ENCODE results near the gene MOB3B.
A peak's percentile ranks its signal among the peaks of the same experiment; 100 is the strongest.

Gene MOB3B

DNA sequence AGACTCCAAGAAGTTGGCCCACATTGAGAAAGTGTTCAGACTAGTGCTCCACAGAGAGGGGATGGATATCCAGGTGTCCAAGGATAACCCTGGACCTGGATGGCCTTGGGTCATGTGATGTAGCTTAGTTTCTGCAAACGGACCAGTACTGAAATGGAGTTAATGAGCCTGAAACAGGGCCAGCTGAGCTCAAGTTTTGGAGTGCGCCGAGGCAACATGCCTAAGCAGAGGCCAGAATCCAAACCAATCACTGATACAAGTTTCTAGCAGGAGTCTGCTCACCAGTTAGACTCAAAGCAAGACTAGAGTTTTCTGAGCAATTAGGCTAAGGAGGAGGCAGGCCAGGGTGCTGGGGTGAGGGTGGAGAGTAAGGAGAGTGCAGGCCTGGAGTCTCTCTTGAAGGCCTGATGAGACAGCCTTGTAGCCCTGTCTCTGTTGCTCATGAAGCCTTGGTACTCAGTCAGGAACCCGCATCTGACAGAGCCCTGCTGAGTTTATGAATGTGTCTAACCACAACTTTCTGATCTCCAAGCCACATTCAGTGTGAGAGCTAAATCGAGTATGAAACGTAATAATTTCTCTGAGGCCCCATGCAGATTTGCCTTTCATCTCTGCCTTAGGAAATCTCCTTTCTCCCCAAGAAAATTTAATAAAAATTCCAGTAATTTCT lies 163.8 kb downstream of the MOB3B start:
- H2BK15ac ChIP-seq (ENCODE audit: low read length): no peak overlapping the region
- no peaks in the 10 kb centered on the region for H3K79me1 ChIP-seq (ENCODE audit: low read depth, low read length)
- H3K4me2 ChIP-seq (ENCODE audit: insufficient read depth, low read length, poor library complexity, severe bottlenecking): no peak overlapping the region
- H3K4me1 ChIP-seq (ENCODE audit: control insufficient read depth in 2 of 2, insufficient read depth in 1 of 2, low read depth in 1 of 2, low read length in 2 of 2): peaks cover 13 to 22% of the 10 kb centered on the region in 2 donors
- no peaks in the 10 kb centered on the region for H3K9me3 ChIP-seq (replicated peaks in 1 of 2; ENCODE audit: control insufficient read depth in 2 of 2, insufficient read depth in 1 of 2, low read depth in 1 of 2, low read length in 2 of 2)
- no peaks in the 10 kb centered on the region for H3K27me3 ChIP-seq (ENCODE audit: control insufficient read depth in 3 of 3, insufficient read depth in 3 of 3, low read depth in 1 of 3, low read length in 3 of 3)
- no peak overlapping the region for H3K18ac ChIP-seq (ENCODE audit: low read length)
- no peak overlapping the region for H3K14ac ChIP-seq (ENCODE audit: low read length)
- WGBS, 2 donors (ENCODE audit: extremely low coverage in 2 of 2, insufficient read length in 2 of 2, insufficient replicate concordance in 1 of 2): no CpG with 5 or more reads among the region's 6 CpGs
- H2BK120ac ChIP-seq (ENCODE audit: low read depth, low read length): no peak overlapping the region
- no peak overlapping the region for H2BK5ac ChIP-seq (ENCODE audit: low read length)
- no peak for DNase-seq (ENCODE audit: low spot score)
- no peak overlapping the region for H3K23ac ChIP-seq (ENCODE audit: low read depth, low read length, poor library complexity)
- H3K4ac ChIP-seq (ENCODE audit: low read length): no peak overlapping the region
- H3K4me3 ChIP-seq (ENCODE audit: low read length in 2 of 2): no peak overlapping the region
- no peak overlapping the region for H4K91ac ChIP-seq (ENCODE audit: low read depth, low read length, poor library complexity)
- no peak overlapping the region for H2BK12ac ChIP-seq (ENCODE audit: low read length)
- H3K27ac ChIP-seq (replicated peaks; ENCODE audit: low read length): no peak overlapping the region
- H3K36me3 ChIP-seq (replicated peaks in 1 of 2; ENCODE audit: control insufficient read depth in 2 of 2, insufficient read depth in 2 of 2, low read length in 2 of 2): peaks cover 0 to 5% of the 10 kb centered on the region in 2 donors
- H3K9ac ChIP-seq (ENCODE audit: low read depth, low read length, poor library complexity): no peak overlapping the region
- H2AK5ac ChIP-seq (ENCODE audit: low read depth, low read length): no peak overlapping the region
- H4K8ac ChIP-seq (ENCODE audit: low read depth, low read length): no peak overlapping the region
- no peak overlapping the region for H2AFZ ChIP-seq (ENCODE audit: low read length)

DNA sequence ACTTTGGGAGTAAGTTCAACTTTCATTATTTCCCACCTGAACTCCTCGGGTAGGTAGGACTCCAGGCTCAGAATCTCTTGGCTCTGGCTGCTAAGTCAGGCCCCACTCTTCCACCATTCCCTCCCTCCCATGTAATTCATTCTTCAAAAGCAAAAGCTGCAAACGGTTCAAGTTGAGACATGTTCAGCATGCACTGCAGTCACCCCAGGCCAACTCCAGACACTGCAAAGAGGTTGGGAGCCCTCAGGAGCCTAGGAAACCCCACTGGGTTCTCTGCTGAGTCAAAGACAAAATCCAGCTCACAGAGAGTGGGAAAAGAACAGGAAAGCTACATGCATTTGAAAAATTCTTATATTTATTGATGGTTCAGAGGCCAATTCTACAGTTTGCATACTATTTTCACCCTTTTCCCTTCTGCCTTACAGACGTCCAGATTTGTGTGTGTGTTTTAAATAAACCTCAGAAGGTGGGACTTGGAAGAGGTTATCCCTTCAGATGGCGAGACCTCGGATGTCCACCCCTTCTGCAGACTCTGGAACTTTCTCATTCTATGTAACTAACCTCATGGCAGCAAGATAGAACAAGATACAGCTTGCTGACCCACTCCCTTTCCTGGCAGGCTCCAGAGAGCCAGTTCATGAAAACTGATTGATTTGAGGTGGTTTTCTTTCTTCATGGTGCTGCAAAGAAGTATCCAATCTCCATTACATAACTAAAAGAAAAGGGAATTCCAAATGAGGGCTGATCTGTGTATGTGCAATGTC lies 167.0 kb downstream of the MOB3B start:
- H3K4ac ChIP-seq (ENCODE audit: low read length): no peak overlapping the region
- H3K27ac ChIP-seq (replicated peaks; ENCODE audit: low read length): no peak overlapping the region
- no peak overlapping the region for H4K8ac ChIP-seq (ENCODE audit: low read depth, low read length)
- no peak overlapping the region for H2BK5ac ChIP-seq (ENCODE audit: low read length)
- H3K9me3 ChIP-seq (replicated peaks in 1 of 2; ENCODE audit: control insufficient read depth in 2 of 2, insufficient read depth in 1 of 2, low read depth in 1 of 2, low read length in 2 of 2): no peaks in the 10 kb centered on the region
- DNase-seq (ENCODE audit: low spot score): no peak
- no peak overlapping the region for H4K91ac ChIP-seq (ENCODE audit: low read depth, low read length, poor library complexity)
- H3K18ac ChIP-seq (ENCODE audit: low read length): no peak overlapping the region
- no peaks in the 10 kb centered on the region for H3K79me1 ChIP-seq (ENCODE audit: low read depth, low read length)
- no peak overlapping the region for H2BK120ac ChIP-seq (ENCODE audit: low read depth, low read length)
- no peak overlapping the region for H3K4me2 ChIP-seq (ENCODE audit: insufficient read depth, low read length, poor library complexity, severe bottlenecking)
- H2AK5ac ChIP-seq (ENCODE audit: low read depth, low read length): no peak overlapping the region
- H3K4me3 ChIP-seq (ENCODE audit: low read length in 2 of 2): no peak overlapping the region
- no peaks in the 10 kb centered on the region for H3K27me3 ChIP-seq (ENCODE audit: control insufficient read depth in 3 of 3, insufficient read depth in 3 of 3, low read depth in 1 of 3, low read length in 3 of 3)
- peaks cover 8 to 18% of the 10 kb centered on the region in 2 donors for H3K4me1 ChIP-seq (ENCODE audit: control insufficient read depth in 2 of 2, insufficient read depth in 1 of 2, low read depth in 1 of 2, low read length in 2 of 2)
- no peak overlapping the region for H3K23ac ChIP-seq (ENCODE audit: low read depth, low read length, poor library complexity)
- H2BK15ac ChIP-seq (ENCODE audit: low read length): no peak overlapping the region
- no peak overlapping the region for H2AFZ ChIP-seq (ENCODE audit: low read length)
- WGBS, 2 donors (ENCODE audit: extremely low coverage in 2 of 2, insufficient read length in 2 of 2, insufficient replicate concordance in 1 of 2): no CpG with 5 or more reads among the region's 5 CpGs
- no peak overlapping the region for H3K14ac ChIP-seq (ENCODE audit: low read length)
- H3K36me3 ChIP-seq (replicated peaks in 1 of 2; ENCODE audit: control insufficient read depth in 2 of 2, insufficient read depth in 2 of 2, low read length in 2 of 2): peaks cover 4 to 28% of the 10 kb centered on the region in 2 donors
- no peak overlapping the region for H2BK12ac ChIP-seq (ENCODE audit: low read length)
- H3K9ac ChIP-seq (ENCODE audit: low read depth, low read length, poor library complexity): no peak overlapping the region

DNA sequence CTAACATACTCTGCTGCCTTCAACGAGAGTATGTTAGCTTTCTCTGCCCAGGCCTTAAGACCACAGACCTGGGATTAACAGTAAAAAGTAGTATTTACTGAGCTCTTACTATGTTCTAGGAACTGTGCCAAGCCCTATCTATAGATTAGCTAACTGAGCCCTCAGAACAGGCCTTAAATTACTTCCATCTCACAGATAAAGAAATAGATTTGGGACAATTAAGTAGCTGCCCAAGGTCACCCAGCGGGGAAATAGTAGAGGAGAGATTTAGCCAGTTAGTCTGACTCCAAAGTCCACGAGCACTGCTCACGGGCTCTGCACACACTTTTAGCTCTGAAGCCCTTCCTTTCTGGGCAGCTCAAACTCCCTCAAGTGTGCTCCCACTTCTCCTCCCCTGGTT lies 168.1 kb downstream of the MOB3B start:
- no peaks in the 10 kb centered on the region for H3K79me1 ChIP-seq (ENCODE audit: low read depth, low read length)
- H2AFZ ChIP-seq (ENCODE audit: low read length): no peak overlapping the region
- H3K14ac ChIP-seq (ENCODE audit: low read length): no peak overlapping the region
- peak overlapping the region; percentile 8 for H2AK5ac ChIP-seq (ENCODE audit: low read depth, low read length)
- no peak overlapping the region for H2BK5ac ChIP-seq (ENCODE audit: low read length)
- H4K8ac ChIP-seq (ENCODE audit: low read depth, low read length): no peak overlapping the region
- no peak for DNase-seq (ENCODE audit: low spot score)
- H2BK120ac ChIP-seq (ENCODE audit: low read depth, low read length): no peak overlapping the region
- H3K27ac ChIP-seq (replicated peaks; ENCODE audit: low read length): no peak overlapping the region
- peaks cover 8 to 9% of the 10 kb centered on the region in 2 donors for H3K4me1 ChIP-seq (ENCODE audit: control insufficient read depth in 2 of 2, insufficient read depth in 1 of 2, low read depth in 1 of 2, low read length in 2 of 2)
- H4K91ac ChIP-seq (ENCODE audit: low read depth, low read length, poor library complexity): no peak overlapping the region
- no peak overlapping the region for H2BK15ac ChIP-seq (ENCODE audit: low read length)
- no CpG with 5 or more reads among the region's 4 CpGs for WGBS, 2 donors (ENCODE audit: extremely low coverage in 2 of 2, insufficient read length in 2 of 2, insufficient replicate concordance in 1 of 2)
- no peak overlapping the region for H3K9ac ChIP-seq (ENCODE audit: low read depth, low read length, poor library complexity)
- no peaks in the 10 kb centered on the region for H3K9me3 ChIP-seq (replicated peaks in 1 of 2; ENCODE audit: control insufficient read depth in 2 of 2, insufficient read depth in 1 of 2, low read depth in 1 of 2, low read length in 2 of 2)
- H3K4me2 ChIP-seq (ENCODE audit: insufficient read depth, low read length, poor library complexity, severe bottlenecking): no peak overlapping the region
- H3K18ac ChIP-seq (ENCODE audit: low read length): peak overlapping the region; percentile 50
- no peak overlapping the region for H3K4me3 ChIP-seq (ENCODE audit: low read length in 2 of 2)
- no peaks in the 10 kb centered on the region for H3K27me3 ChIP-seq (ENCODE audit: control insufficient read depth in 3 of 3, insufficient read depth in 3 of 3, low read depth in 1 of 3, low read length in 3 of 3)
- H3K36me3 ChIP-seq (replicated peaks in 1 of 2; ENCODE audit: control insufficient read depth in 2 of 2, insufficient read depth in 2 of 2, low read length in 2 of 2): peaks cover 4 to 33% of the 10 kb centered on the region in 2 donors
- no peak overlapping the region for H3K4ac ChIP-seq (ENCODE audit: low read length)
- no peak overlapping the region for H3K23ac ChIP-seq (ENCODE audit: low read depth, low read length, poor library complexity)
- no peak overlapping the region for H2BK12ac ChIP-seq (ENCODE audit: low read length)

DNA sequence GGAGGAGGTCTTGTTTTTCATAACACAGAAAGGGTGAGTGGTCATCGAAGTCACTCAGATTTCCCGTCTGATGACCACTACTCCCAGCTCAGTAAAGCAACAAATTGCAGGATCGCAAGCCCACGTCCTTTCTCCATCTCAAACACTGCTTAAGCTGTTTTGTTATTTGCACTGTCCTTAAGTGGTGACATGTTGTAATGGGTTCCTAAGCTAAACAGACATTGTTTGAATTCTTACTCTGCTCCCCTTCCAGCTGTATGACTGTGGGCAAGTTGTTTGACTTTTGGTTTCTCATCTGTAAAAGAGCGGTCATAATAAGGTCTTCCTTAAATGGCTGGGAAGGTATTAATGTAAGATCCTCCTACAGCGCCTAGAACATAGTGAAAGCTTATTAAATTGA lies 169.9 kb downstream of the MOB3B start:
- Histone ChIP-seq H2AFZ (ENCODE audit: low read length) (no peak overlapping the region), H3K36me3 (replicated peaks in 1 of 2; ENCODE audit: control insufficient read depth in 2 of 2, insufficient read depth in 2 of 2, low read length in 2 of 2) (peaks cover 4 to 42% of the 10 kb centered on the region in 2 donors), H3K79me1 (ENCODE audit: low read depth, low read length) (no peaks in the 10 kb centered on the region), H3K9ac (ENCODE audit: low read depth, low read length, poor library complexity) (no peak overlapping the region), H3K9me3 (replicated peaks in 1 of 2; ENCODE audit: control insufficient read depth in 2 of 2, insufficient read depth in 1 of 2, low read depth in 1 of 2, low read length in 2 of 2) (no peaks in the 10 kb centered on the region), H3K4me2 (ENCODE audit: insufficient read depth, low read length, poor library complexity, severe bottlenecking) (no peak overlapping the region), H2BK5ac (ENCODE audit: low read length) (no peak overlapping the region), H3K14ac (ENCODE audit: low read length) (no peak overlapping the region), H4K8ac (ENCODE audit: low read depth, low read length) (no peak overlapping the region), H2BK15ac (ENCODE audit: low read length) (no peak overlapping the region), H4K91ac (ENCODE audit: low read depth, low read length, poor library complexity) (no peak overlapping the region), H3K4ac (ENCODE audit: low read length) (no peak overlapping the region), H2BK12ac (ENCODE audit: low read length) (no peak overlapping the region), H2BK120ac (ENCODE audit: low read depth, low read length) (no peak overlapping the region), H3K23ac (ENCODE audit: low read depth, low read length, poor library complexity) (no peak overlapping the region), H3K27ac (replicated peaks; ENCODE audit: low read length) (no peak overlapping the region), H3K4me1 (ENCODE audit: control insufficient read depth in 2 of 2, insufficient read depth in 1 of 2, low read depth in 1 of 2, low read length in 2 of 2) (peaks cover 5 to 7% of the 10 kb centered on the region in 2 donors), H3K4me3 (ENCODE audit: low read length in 2 of 2) (no peak overlapping the region), H3K27me3 (ENCODE audit: control insufficient read depth in 3 of 3, insufficient read depth in 3 of 3, low read depth in 1 of 3, low read length in 3 of 3) (no peaks in the 10 kb centered on the region), H2AK5ac (ENCODE audit: low read depth, low read length) (no peak overlapping the region), H3K18ac (ENCODE audit: low read length) (no peak overlapping the region)
- no peak for DNase-seq (ENCODE audit: low spot score)
- WGBS, 2 donors (ENCODE audit: extremely low coverage in 2 of 2, insufficient read length in 2 of 2, insufficient replicate concordance in 1 of 2): no CpG with 5 or more reads among the region's 6 CpGs
